ENCODE measurements around the gene TIMD4. TPM values are rescaled to one million over a fixed set of nuclear protein-coding genes. Genes with fewer than 3 reads are reported as not detected.
A peak's percentile ranks its signal among the peaks of the same experiment; 100 is the strongest.

The TIMD4 gene
- total and polyA plus RNA-seq, 2 experiments from 2014 or later, result not detected

DNA sequence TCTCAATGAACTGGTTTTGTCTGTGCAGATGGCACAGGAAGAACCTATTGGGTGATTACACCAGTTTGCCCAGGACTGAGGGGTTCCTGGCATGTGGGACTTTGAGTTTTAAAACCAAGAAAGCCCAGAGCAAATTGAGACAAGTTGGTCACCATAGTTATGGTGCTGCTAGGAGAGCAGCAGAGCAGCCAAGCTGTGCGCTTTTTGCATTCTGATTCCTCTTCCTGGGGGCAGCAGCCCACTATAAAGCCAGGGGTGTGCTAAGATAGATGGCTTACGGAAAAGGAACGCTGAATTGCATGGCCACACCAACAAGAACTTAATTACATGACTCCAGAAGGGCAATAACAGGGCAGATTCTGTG is 49.7 kb downstream of the TIMD4 start:
- Histone ChIP-seq H3K4me2 (peak overlapping the region; percentile 17), H3K27me3 (ENCODE audit: insufficient read depth) (no peaks in the 10 kb centered on the region), H3K36me3 (ENCODE audit: insufficient read depth) (no peaks in the 10 kb centered on the region), H3K79me2 (replicated peaks; ENCODE audit: insufficient read depth) (no peaks in the 10 kb centered on the region), H4K20me1 (replicated peaks; ENCODE audit: insufficient read depth) (no peaks in the 10 kb centered on the region), H3K4me1 (ENCODE audit: insufficient read depth) (peaks cover 39% of the 10 kb centered on the region), H3K9me2 (ENCODE audit: insufficient read depth) (peaks cover 13% of the 10 kb centered on the region; the same call in 1 of the 2 replicates), H3F3A (replicated peaks; ENCODE audit: low read depth) (peaks cover 14% of the 10 kb centered on the region; the same call in 1 of the 2 replicates), H3K27ac (ENCODE audit: low read depth) (peak overlapping the region; percentile 97), H3K4me3 (no peak overlapping the region), H2AFZ (no peak overlapping the region)
- peaks cover 2% of the 10 kb centered on the region; the same call in 1 of the 3 replicates for H3K36me3 Mint-ChIP-seq (ENCODE audit: low read depth)
- H3K4me1 Mint-ChIP-seq, result peaks cover 48% of the 10 kb centered on the region
- ATAC-seq (peak; percentile 15), DNase-seq (ENCODE audit: low spot score) (peak; percentile 13)
- peaks cover 10% of the 10 kb centered on the region for H3K27me3 Mint-ChIP-seq (ENCODE audit: insufficient read depth, low read depth, poor library complexity)
- H3K4me3 Mint-ChIP-seq, result no peak overlapping the region
- peak overlapping the region; percentile 93 for H3K27ac Mint-ChIP-seq
- TF ChIP-seq REST (IDR thresholded peaks at IDR 0.05; ENCODE audit: unreplicated experiment) (no peak), POLR2AphosphoS5 (IDR thresholded peaks at IDR 0.05; ENCODE audit: low read depth) (0 out of 2 replicates have a peak, but pooled peaks have one; percentile 5)
- H3K9me3 Mint-ChIP-seq, result no peaks in the 10 kb centered on the region

GRCh38 chr5:156912869-156913268 is 50.2 kb downstream of the TIMD4 start:
- ATAC-seq (no peak), DNase-seq (ENCODE audit: low spot score) (no peak)
- H3K4me1 Mint-ChIP-seq, result peaks cover 48% of the 10 kb centered on the region
- TF ChIP-seq JUNB (IDR thresholded peaks at IDR 0.05; ENCODE audit: unreplicated experiment), result no peak
- TF ChIP-seq, protein P1, sequence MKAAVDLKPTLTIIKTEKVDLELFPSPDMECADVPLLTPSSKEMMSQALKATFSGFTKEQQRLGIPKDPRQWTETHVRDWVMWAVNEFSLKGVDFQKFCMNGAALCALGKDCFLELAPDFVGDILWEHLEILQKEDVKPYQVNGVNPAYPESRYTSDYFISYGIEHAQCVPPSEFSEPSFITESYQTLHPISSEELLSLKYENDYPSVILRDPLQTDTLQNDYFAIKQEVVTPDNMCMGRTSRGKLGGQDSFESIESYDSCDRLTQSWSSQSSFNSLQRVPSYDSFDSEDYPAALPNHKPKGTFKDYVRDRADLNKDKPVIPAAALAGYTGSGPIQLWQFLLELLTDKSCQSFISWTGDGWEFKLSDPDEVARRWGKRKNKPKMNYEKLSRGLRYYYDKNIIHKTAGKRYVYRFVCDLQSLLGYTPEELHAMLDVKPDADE (IDR thresholded peaks at IDR 0.05), result no peak
- TF ChIP-seq EZH2 (IDR thresholded peaks at IDR 0.05; ENCODE audit: low read depth, unreplicated experiment), result no peak
- no peak for TF ChIP-seq POLR2AphosphoS5 (IDR thresholded peaks at IDR 0.05; ENCODE audit: low read depth)
- no peak for TF ChIP-seq EZH2phosphoT487 (IDR thresholded peaks at IDR 0.05; ENCODE audit: unreplicated experiment)
- no peak for TF ChIP-seq CREB1 (CRISPR knock-in tag; IDR thresholded peaks at IDR 0.05; ENCODE audit: low read depth)
- TF ChIP-seq ZNF462 (CRISPR knock-in tag; IDR thresholded peaks at IDR 0.05), result no peak
- TF ChIP-seq STAT1 (IDR thresholded peaks at IDR 0.05; ENCODE audit: unreplicated experiment), result no peak
- TF ChIP-seq NANOG (IDR thresholded peaks at IDR 0.05; ENCODE audit: borderline replicate concordance), result no peak

More at GRCh38 chr5:156912869-156913268, 50.2 kb downstream of the TIMD4 start:
- Histone ChIP-seq H3K79me2 (replicated peaks; ENCODE audit: insufficient read depth) (no peaks in the 10 kb centered on the region), H3K4me3 (no peak overlapping the region), H4K20me1 (replicated peaks; ENCODE audit: insufficient read depth) (no peaks in the 10 kb centered on the region), H3K27me3 (ENCODE audit: insufficient read depth) (no peaks in the 10 kb centered on the region), H3F3A (replicated peaks; ENCODE audit: low read depth) (peaks cover 14% of the 10 kb centered on the region; the same call in 1 of the 2 replicates), H3K36me3 (ENCODE audit: insufficient read depth) (no peaks in the 10 kb centered on the region), H3K27ac (ENCODE audit: low read depth) (peak overlapping the region; percentile 97), H2AFZ (no peak overlapping the region), H3K9me2 (ENCODE audit: insufficient read depth) (peaks cover 13% of the 10 kb centered on the region; the same call in 1 of the 2 replicates), H3K4me2 (peak overlapping the region; percentile 17), H3K4me1 (ENCODE audit: insufficient read depth) (peaks cover 39% of the 10 kb centered on the region)
- Mint-ChIP-seq H3K27me3 (ENCODE audit: insufficient read depth, low read depth, poor library complexity) (peaks cover 12% of the 10 kb centered on the region), H3K4me3 (no peak overlapping the region), H3K27ac (peak overlapping the region; percentile 93; the same call in 1 of the 2 replicates), H3K9me3 (no peaks in the 10 kb centered on the region), H3K36me3 (ENCODE audit: low read depth) (peaks cover 2% of the 10 kb centered on the region; the same call in 2 of the 3 replicates)
